H1 (cell line): ENCODE results near the gene CAP1. TPM values are rescaled to one million over a fixed set of nuclear protein-coding genes. Genes with fewer than 3 reads are reported as not detected.

Source experiments
- CTCF ChIA-PET: fragments of 300-600 bp; sonication (Branson Sonifier 250); formaldehyde crosslinking; loops from one replicate; lab custom pipeline; 2021; ENCODE audit not compliant: partially characterized antibody; lab: Charles Lee
- POLR2A ChIA-PET: fragments of 300-600 bp; sonication (Branson Sonifier 250); formaldehyde crosslinking; loops from one replicate; lab custom pipeline; 2021; ENCODE audit warnings: inconsistent platforms; ENCODE audit not compliant: partially characterized antibody; lab: Charles Lee
- DNase-seq, 2 experiments: peaks; one replicate each; pipeline versions ENCODE4 v3.0.0 to v3.0.0-alpha.2; 2010 to 2022; ENCODE audit warnings: low spot score in 2 of 2, low read depth in 1 of 2, mixed read lengths in 1 of 2
- FAIRE-seq: peaks from 2 replicates; lab custom pipeline; 2011; peaks lifted over from hg19 to GRCh38; lab: Jason Lieb, UNC
- H2AFZ ChIP-seq: 2 replicates; pipeline ENCODE4 v1.8.1; 2012; ENCODE audit warnings: low read length, inconsistent platforms
- H2AK5ac ChIP-seq: 2 replicates; pipeline ENCODE4 v1.6.1; 2013; ENCODE audit warnings: low read depth, low read length
- H2BK120ac ChIP-seq: replicated peaks from 2 replicates; pipeline ENCODE3; 2013; ENCODE audit warnings: low read depth, low read length, inconsistent platforms
- H2BK12ac ChIP-seq: 2 replicates; pipeline ENCODE4 v1.6.1; 2013; ENCODE audit warnings: low read depth, low read length
- H2BK15ac ChIP-seq: 2 replicates; pipeline ENCODE4 v1.6.1; 2013; ENCODE audit warnings: low read length
- H2BK20ac ChIP-seq: 2 replicates; pipeline ENCODE4 v1.6.1; 2013; ENCODE audit warnings: low read length
- H2BK5ac ChIP-seq: 2 replicates; pipeline ENCODE4 v1.6.1; 2013; ENCODE audit warnings: low read depth, low read length
- H3K14ac ChIP-seq: 2 replicates; pipeline ENCODE4 v1.6.1; 2013; ENCODE audit warnings: inconsistent platforms; ENCODE audit not compliant: insufficient read length
- H3K18ac ChIP-seq: 2 replicates; pipeline ENCODE4 v1.6.1; 2013; ENCODE audit warnings: low read length; ENCODE audit errors: extremely low read depth
- H3K23ac ChIP-seq: 2 replicates; pipeline ENCODE4 v1.6.1; 2013; ENCODE audit warnings: inconsistent platforms; ENCODE audit not compliant: insufficient read length
- H3K23me2 ChIP-seq: 2 replicates; pipeline ENCODE4 v1.6.1; 2013; ENCODE audit warnings: low read depth, low read length
- H3K27ac ChIP-seq: 2 replicates; pipeline ENCODE4 v1.6.1; 2011; ENCODE audit warnings: low read depth, low read length, inconsistent platforms
- H3K27me3 ChIP-seq, 4 experiments: replicated peaks in 1 of 4; 1 replicate in 1 of 4; 2 replicates in 3 of 4; pipeline versions ENCODE4 v1.6.1 to v1.8.1; 2011 to 2013; ENCODE audit warnings: low read length in 3 of 4, mild to moderate bottlenecking in 3 of 4, inconsistent platforms in 2 of 4, mixed read lengths in 2 of 4, moderate library complexity in 1 of 4; ENCODE audit not compliant: control insufficient read depth in 3 of 4, insufficient read depth in 3 of 4; ENCODE audit errors: extremely low read depth in 1 of 4
- H3K36me3 ChIP-seq, 4 experiments: 2 replicates each; pipeline versions ENCODE4 v1.6.1 to v1.8.1; 2011 to 2013; ENCODE audit warnings: mild to moderate bottlenecking in 4 of 4, low read length in 3 of 4, moderate library complexity in 2 of 4, control low read depth in 1 of 4, inconsistent platforms in 1 of 4; ENCODE audit not compliant: insufficient read depth in 4 of 4, control insufficient read depth in 2 of 4
- H3K4ac ChIP-seq: replicated peaks from 2 replicates; pipeline ENCODE3; 2013; ENCODE audit warnings: low read length, low read depth, mixed read lengths, inconsistent platforms; ENCODE audit not compliant: insufficient read length
- H3K4me1 ChIP-seq, 4 experiments: replicated peaks in 1 of 4; 1 replicate in 1 of 4; 2 replicates in 3 of 4; pipeline versions ENCODE4 v1.6.1 to v1.8.1; 2011 to 2013; ENCODE audit warnings: low read length in 3 of 4, inconsistent platforms in 2 of 4, mixed read lengths in 1 of 4; ENCODE audit not compliant: insufficient read depth in 4 of 4, control insufficient read depth in 3 of 4
- H3K4me2 ChIP-seq, 2 experiments: 2 replicates each; pipeline versions ENCODE4 v1.6.1 to v1.8.1; 2011 to 2013; ENCODE audit warnings: low read depth in 2 of 2, low read length in 2 of 2, control low read depth in 1 of 2, inconsistent platforms in 1 of 2, mild to moderate bottlenecking in 1 of 2; ENCODE audit not compliant: insufficient read depth in 1 of 2
- H3K4me3 ChIP-seq, 4 experiments: fragments of 200-600, 300-600 bp in 1 of 4; sonication (generic), shearing (Covaris generic), sonication (Bioruptor Twin) in 1 of 4; 2 replicates each; pipeline versions ENCODE4 v1.5.1 to v1.8.1; 2011 to 2016; ENCODE audit warnings: low read length in 4 of 4, low read depth in 3 of 4, control low read depth in 2 of 4, inconsistent platforms in 2 of 4, mild to moderate bottlenecking in 2 of 4, mixed read lengths in 1 of 4, moderate library complexity in 1 of 4; ENCODE audit not compliant: insufficient read depth in 2 of 4; ENCODE audit errors: extremely low read depth in 1 of 4
- H3K56ac ChIP-seq: replicated peaks from 2 replicates; pipeline ENCODE3; 2013; ENCODE audit warnings: low read depth, mild to moderate bottlenecking, mixed read lengths, low read length, inconsistent platforms; ENCODE audit not compliant: insufficient read length
- H3K79me1 ChIP-seq: 2 replicates; pipeline ENCODE4 v1.6.1; 2013; ENCODE audit warnings: low read depth, low read length, control low read depth
- H3K79me2 ChIP-seq, 2 experiments: 2 replicates each; pipeline versions ENCODE4 v1.6.1 to v1.8.1; 2012 to 2013; ENCODE audit warnings: low read length in 2 of 2, mild to moderate bottlenecking in 2 of 2, inconsistent platforms in 1 of 2; ENCODE audit not compliant: insufficient read depth in 2 of 2, control insufficient read depth in 1 of 2
- H3K9ac ChIP-seq, 4 experiments: replicated peaks in 1 of 4; 1 replicate in 1 of 4; 2 replicates in 3 of 4; pipeline versions ENCODE4 v1.6.1 to v1.8.1; 2011 to 2013; ENCODE audit warnings: low read depth in 3 of 4, low read length in 3 of 4, control low read depth in 2 of 4, mild to moderate bottlenecking in 2 of 4, moderate library complexity in 2 of 4, inconsistent platforms in 1 of 4; ENCODE audit errors: extremely low read depth in 1 of 4
- H3K9me3 ChIP-seq, 2 experiments: 2 replicates each; pipeline versions ENCODE4 v1.6.1 to v1.8.1; 2012 to 2013; ENCODE audit warnings: mild to moderate bottlenecking in 2 of 2, moderate library complexity in 2 of 2, control low read depth in 1 of 2, inconsistent platforms in 1 of 2, low read depth in 1 of 2, low read length in 1 of 2, mixed read lengths in 1 of 2; ENCODE audit not compliant: insufficient read depth in 2 of 2
- H4K20me1 ChIP-seq, 2 experiments: replicated peaks in 1 of 2; 2 replicates each; pipeline versions ENCODE3 to v1.8.1; 2011 to 2013; ENCODE audit warnings: inconsistent platforms in 2 of 2, low read length in 2 of 2, mild to moderate bottlenecking in 1 of 2; ENCODE audit not compliant: insufficient read depth in 2 of 2, control insufficient read depth in 1 of 2
- H4K5ac ChIP-seq: 2 replicates; pipeline ENCODE4 v1.6.1; 2013; ENCODE audit warnings: low read length, low read depth, mixed read lengths, inconsistent platforms; ENCODE audit not compliant: insufficient read length
- H4K8ac ChIP-seq: 2 replicates; pipeline ENCODE4 v1.8.0; 2013; ENCODE audit warnings: mild to moderate bottlenecking, moderate library complexity, low read length, inconsistent platforms; ENCODE audit not compliant: insufficient read depth; ENCODE audit errors: extremely low read depth
- H4K91ac ChIP-seq: replicated peaks from 2 replicates; pipeline ENCODE3; 2013; ENCODE audit warnings: low read length, mixed read lengths, inconsistent platforms; ENCODE audit not compliant: insufficient read length
- BCL11A ChIP-seq, 2 experiments: IDR thresholded peaks; one replicate each; pipeline ENCODE4 v1.6.1; 2011; ENCODE audit warnings: low read depth in 2 of 2, low read length in 2 of 2, mild to moderate bottlenecking in 2 of 2
- CBX8 ChIP-seq: fragments of 300-800, 300-1000 bp; sonication (generic); IDR thresholded peaks from 2 replicates; pipeline ENCODE4 v1.7.1; 2016; ENCODE audit warnings: low read depth, low read length, borderline replicate concordance
- EGR1 ChIP-seq: IDR thresholded peaks from 2 replicates; pipeline ENCODE4 v1.6.1; 2011; ENCODE audit warnings: low read depth, low read length, borderline replicate concordance
- GABPA ChIP-seq: IDR thresholded peaks from 2 replicates; pipeline ENCODE4 v1.6.1; 2011; ENCODE audit warnings: mild to moderate bottlenecking, low read length, moderate library complexity, borderline replicate concordance; ENCODE audit not compliant: insufficient read depth
- HDAC6 ChIP-seq: IDR thresholded peaks from one replicate; pipeline ENCODE4 v1.7.1; 2012; ENCODE audit warnings: low read depth, mild to moderate bottlenecking, inconsistent platforms, low read length, moderate library complexity
- JUND ChIP-seq: IDR thresholded peaks from 2 replicates; pipeline ENCODE4 v1.6.1; 2011; ENCODE audit warnings: mild to moderate bottlenecking, improper control_type of control experiment, low read length
- POLR2AphosphoS5 ChIP-seq: IDR thresholded peaks from 2 replicates; pipeline ENCODE4 v1.6.1; 2011; ENCODE audit warnings: low read depth, low read length
- RNF2 ChIP-seq: fragments of 200-900, 300-1000 bp; sonication (generic); IDR thresholded peaks from 2 replicates; pipeline ENCODE4 v1.7.1; 2016; ENCODE audit warnings: borderline replicate concordance, low read depth, mild to moderate bottlenecking, antibody characterized with exemption, low read length; ENCODE audit not compliant: poor library complexity, severe bottlenecking; ENCODE audit errors: missing control alignments
- SIRT6 ChIP-seq: IDR thresholded peaks from one replicate; pipeline ENCODE4 v1.7.1; 2012; ENCODE audit warnings: low read length, inconsistent platforms
- SIX5 ChIP-seq: IDR thresholded peaks from 2 replicates; pipeline ENCODE4 v1.6.1; 2011; ENCODE audit warnings: mild to moderate bottlenecking, low read depth, low read length
- SP4 ChIP-seq: IDR thresholded peaks from 2 replicates; pipeline ENCODE4 v1.6.1; 2012; ENCODE audit warnings: low read length, inconsistent platforms
- TBP ChIP-seq: IDR thresholded peaks from 2 replicates; pipeline ENCODE4 v1.6.1; 2011; ENCODE audit warnings: low read depth, low read length, improper control_type of control experiment
- WGBS, 2 experiments: shearing (Covaris generic) in 1 of 2; methylation state at CpG; one replicate each; pipeline versions ENCODE4 v1.1.6 to v1.1.7; 2013 to 2015; ENCODE audit warnings: low lambda C conversion rate in 2 of 2, mixed read lengths in 2 of 2, inconsistent platforms in 1 of 2, low coverage in 1 of 2, missing lambda C conversion rate in 1 of 2; ENCODE audit not compliant: insufficient replicate concordance in 2 of 2, insufficient coverage in 1 of 2, insufficient read length in 1 of 2; ENCODE audit errors: extremely low coverage in 1 of 2, missing lambda C conversion rate in 1 of 2; 5-methylcytosine and 5-hydroxymethylcytosine counted together
- polyA plus RNA-seq, 7 experiments: library from polyadenylated mRNA; depleted of rRNA in 3 of 7; stranded (reverse) in 5 of 7; unstranded in 2 of 7; fragments of >200 nt in 5 of 7; fragments of 200-250 nt in 2 of 7; gene quantifications; 1 replicate in 5 of 7; 2 replicates in 1 of 7; 4 replicates in 1 of 7; pipeline versions ENCODE4 v1.2.1 to v1.2.3, GENCODE V29; 2011 to 2013; ENCODE audit warnings: missing spikeins in 2 of 7, mixed read lengths in 2 of 7
- total RNA-seq: library from RNA; stranded (reverse); fragmentation: NEBNext Ultra II Directional; extraction: Animal tissue kit (Norgen Biotek cat#: 25700); gene quantifications from 2 replicates; pipeline ENCODE4 v1.2.1, GENCODE V29; 2021

CAP1 gene
- total and polyA plus RNA-seq, 2 of the 8 experiments (the other 6 are each of a cell fraction or from before 2014, with no cell fraction given): 140 to 295 TPM

DNA sequence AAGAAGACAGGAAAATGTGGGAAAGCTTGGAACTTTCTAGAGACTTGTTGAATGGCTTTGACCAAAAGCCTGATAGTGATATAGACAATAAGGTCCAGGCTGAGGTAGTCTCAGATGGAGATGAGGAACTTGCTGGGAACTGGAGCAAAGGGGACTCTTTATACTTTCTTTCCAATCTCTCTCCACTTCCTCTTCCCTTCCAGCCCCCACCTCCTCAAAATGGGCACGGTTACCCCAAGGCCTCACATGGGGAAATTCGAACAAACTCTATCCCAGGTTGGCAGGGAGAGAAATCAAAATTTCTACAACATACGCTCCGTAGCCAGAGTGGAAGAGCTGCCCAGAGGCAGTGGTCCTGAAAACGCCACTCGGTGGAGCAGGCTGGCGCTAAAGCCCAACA, 41.3 kb downstream of the CAP1 start:
- Histone ChIP-seq H3K4me3 (no peak overlapping the region), H3K4me1 (no peaks in the 10 kb centered on the region), H2AK5ac (no peak overlapping the region), H3K27ac (no peak overlapping the region), H3K18ac (no peak overlapping the region), H3K23me2 (no peaks in the 10 kb centered on the region), H2BK20ac (no peak overlapping the region), H2AFZ (no peak overlapping the region), H3K9ac (no peak overlapping the region), H4K5ac (no peak overlapping the region), H2BK15ac (no peak overlapping the region), H2BK5ac (no peak overlapping the region), H3K27me3 (no peaks in the 10 kb centered on the region), H3K4me2 (no peak overlapping the region), H4K91ac (no peak overlapping the region), H3K23ac (no peak overlapping the region), H3K79me2 (no peaks in the 10 kb centered on the region), H3K4ac (no peak overlapping the region), H3K56ac (no peak overlapping the region), H3K14ac (no peak overlapping the region), H4K20me1 (peaks cover 0 to 1% of the 10 kb centered on the region in 2 experiments), H3K79me1 (no peaks in the 10 kb centered on the region), H4K8ac (no peak overlapping the region), H3K36me3 (peaks cover 12 to 52% (median 37%) of the 10 kb centered on the region in 4 experiments), H2BK120ac (no peak overlapping the region), H2BK12ac (no peak overlapping the region), H3K9me3 (no peaks in the 10 kb centered on the region)
- DNase-seq: no peak
- FAIRE-seq: no peak
- POLR2A ChIA-PET: no interaction called here
- CTCF ChIA-PET: interaction anchor here (0.6 to 5.7 kb wide), 9 partner anchors 16 to 256 kb away, joined by 3 to 28 read pairs (median 6); no protein-coding TSS in a partner anchor
- TF ChIP-seq JUND (no peak), POLR2AphosphoS5 (no peak), HDAC6 (no peak), GABPA (no peak), RNF2 (no peak), CBX8 (no peak), BCL11A (IDR thresholded peaks at IDR 0.05; ENCODE audit: low read depth in 2 of 2, low read length in 2 of 2) (no peak), EGR1 (no peak), SP4 (no peak), SIX5 (no peak), SIRT6 (no peak), TBP (no peak)
- 83% methylated on average over 7 of the region's 7 CpGs; no CpG with 5 or more reads in 1 of the 2 experiments for WGBS, 2 experiments
